GM19372 (cell line): ENCODE measurements around the gene KNOP1.

Source experiments
- ATAC-seq: cut with Tn5 transposase; IDR thresholded peaks from one replicate; pipeline ENCODE4 v1.9.1; 2021; ENCODE audit warnings: mild to moderate bottlenecking, low read depth, moderate library complexity; ENCODE audit not compliant: unreplicated experiment

KNOP1 gene, protein sequence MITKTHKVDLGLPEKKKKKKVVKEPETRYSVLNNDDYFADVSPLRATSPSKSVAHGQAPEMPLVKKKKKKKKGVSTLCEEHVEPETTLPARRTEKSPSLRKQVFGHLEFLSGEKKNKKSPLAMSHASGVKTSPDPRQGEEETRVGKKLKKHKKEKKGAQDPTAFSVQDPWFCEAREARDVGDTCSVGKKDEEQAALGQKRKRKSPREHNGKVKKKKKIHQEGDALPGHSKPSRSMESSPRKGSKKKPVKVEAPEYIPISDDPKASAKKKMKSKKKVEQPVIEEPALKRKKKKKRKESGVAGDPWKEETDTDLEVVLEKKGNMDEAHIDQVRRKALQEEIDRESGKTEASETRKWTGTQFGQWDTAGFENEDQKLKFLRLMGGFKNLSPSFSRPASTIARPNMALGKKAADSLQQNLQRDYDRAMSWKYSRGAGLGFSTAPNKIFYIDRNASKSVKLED

GRCh38 chr16:19717741-19718623, at the start of gene KNOP1, which contains the start of gene IQCK:
TSS of gene KNOP1 (minus strand) at chr16:19718227. CDS start at chr16:19715035, 3,192 bp downstream.
TSS of gene IQCK (plus strand) at chr16:19718271. CDS start at chr16:19718307, 36 bp downstream.
- peak; percentile 95 for ATAC-seq

- no peak for ATAC-seq
These were observed 49.5 kb upstream of the KNOP1 start for GRCh38 chr16:19767497-19767896.

DNA sequence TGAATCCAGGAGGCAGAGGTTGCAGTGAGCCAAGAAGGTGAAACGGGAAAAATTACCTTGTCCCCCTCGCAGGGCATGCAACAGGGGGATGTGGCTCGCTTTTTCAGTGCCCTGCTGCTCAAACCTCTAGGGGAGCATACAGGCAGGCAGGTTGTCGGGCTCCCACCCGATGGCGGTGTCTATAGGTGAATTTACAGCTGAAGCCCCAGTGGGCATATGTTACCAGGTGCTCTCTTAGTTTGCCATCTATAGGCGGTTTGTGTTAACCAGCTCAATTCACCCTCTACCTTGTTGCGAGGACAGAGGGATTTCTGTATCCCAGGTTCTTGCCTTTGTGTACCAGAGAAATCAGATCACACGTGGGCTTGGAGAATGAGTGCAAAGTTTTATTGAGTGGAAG, 49.0 kb upstream of the KNOP1 start:
- ATAC-seq: no peak

GRCh38 chr16:19766554-19766884, 48.5 kb upstream of the KNOP1 start:
- ATAC-seq: no peak

- no peak for ATAC-seq
These were observed 48.0 kb upstream of the KNOP1 start for GRCh38 chr16:19765860-19766553.

GRCh38 chr16:19760356-19761060, 42.5 kb upstream of the KNOP1 start:
- ATAC-seq: no peak

DNA sequence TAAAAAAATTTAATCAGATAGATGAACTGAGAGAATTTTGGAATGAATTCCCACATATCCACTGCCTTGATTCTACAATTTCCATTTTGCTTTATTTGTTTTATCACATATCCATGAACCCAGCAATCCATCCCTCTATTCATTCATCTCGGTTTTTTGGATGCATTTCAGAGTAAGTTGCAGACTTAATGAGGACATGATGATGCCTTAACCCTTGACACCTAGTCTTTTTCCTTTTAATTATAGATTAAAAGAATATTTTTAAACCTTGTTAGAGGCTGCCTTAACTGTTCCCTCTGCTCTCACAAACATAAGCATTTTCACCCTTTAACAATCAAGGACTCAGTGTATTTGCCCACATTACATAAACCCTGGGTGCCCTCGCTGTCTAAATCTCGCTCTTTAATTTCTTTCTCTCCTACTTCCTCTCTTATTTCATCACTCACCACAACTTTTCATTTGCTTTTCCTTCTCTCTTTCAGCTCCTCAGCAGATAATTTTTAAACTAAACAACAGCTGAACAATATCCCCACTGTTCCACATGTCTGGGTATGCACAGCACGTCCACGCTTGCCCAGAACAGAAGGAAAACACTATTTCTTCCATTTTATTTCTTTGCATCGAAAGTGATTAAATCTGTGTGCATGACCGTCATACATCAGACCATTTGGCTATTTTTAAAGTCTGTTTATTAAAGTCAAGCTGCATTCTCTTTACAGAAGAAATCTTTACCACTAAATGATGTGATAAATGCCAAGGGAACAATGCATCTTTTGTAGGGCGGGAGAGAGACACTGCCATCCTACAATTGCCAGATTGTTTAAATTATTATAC, 40.0 kb upstream of the KNOP1 start:
- ATAC-seq: no peak

- no peak for ATAC-seq
These were observed 39.0 kb upstream of the KNOP1 start for GRCh38 chr16:19757026-19757425.

GRCh38 chr16:19755268-19755667, 37.2 kb upstream of the KNOP1 start:
- no peak for ATAC-seq

DNA sequence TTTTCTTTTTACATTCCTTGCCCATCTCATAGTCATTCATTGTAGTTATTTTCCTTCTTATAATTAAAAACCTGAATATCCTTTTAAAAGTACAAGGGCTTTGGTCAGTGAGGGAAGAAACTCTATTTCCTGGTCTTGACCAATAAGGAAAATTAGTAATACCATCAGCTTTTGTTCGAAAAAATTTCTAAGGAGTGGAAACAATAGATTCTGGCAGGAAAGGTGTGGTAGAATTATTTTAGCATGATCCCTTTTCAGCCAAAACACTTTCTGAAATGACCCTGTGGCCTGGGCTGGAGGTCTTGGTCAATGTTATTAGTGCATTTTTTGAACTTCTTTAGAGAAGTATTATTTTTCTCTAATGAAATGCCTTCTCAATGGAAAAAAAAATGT, 36.6 kb upstream of the KNOP1 start:
- no peak for ATAC-seq

DNA sequence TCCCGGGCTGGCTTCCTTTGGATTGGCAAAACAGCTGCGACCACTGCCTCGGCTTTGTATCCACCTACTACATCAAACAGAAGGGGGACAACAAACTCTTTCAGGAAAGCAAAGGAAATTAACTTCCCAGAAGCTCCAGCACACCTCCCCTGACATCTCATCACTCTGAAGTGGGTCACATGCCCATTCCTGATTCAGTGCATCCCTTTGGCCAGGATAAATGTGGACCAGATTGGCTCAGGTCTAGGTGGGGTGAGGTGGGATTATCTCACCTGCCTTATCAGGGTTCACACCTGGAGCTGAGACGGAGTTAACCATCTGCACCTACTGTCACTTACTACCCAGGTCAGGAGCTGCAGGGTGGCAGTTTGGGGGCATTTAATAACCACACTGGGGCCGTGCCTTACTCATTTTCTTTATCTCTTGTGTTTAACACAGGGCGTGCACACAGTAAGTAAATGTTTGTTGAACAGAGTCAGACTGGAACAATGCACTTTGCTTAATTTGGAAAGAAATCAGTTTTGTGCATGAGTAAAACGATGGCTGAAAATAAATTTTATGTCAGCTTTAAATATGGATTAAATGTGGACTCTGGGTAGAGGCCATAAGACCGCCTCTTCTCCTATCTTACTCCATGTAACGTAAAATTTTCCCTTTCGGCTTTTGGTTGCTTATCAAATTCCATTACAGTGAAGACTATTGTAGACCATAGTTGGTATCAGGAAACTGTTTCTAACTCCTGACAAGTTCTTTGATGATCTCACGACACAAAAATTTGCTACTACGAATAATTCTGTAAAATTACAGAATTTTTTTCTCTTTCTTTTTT, 36.0 kb upstream of the KNOP1 start:
- ATAC-seq: no peak

- no peak for ATAC-seq
These were observed 33.7 kb upstream of the KNOP1 start for GRCh38 chr16:19751478-19752385.

- no peak for ATAC-seq
These were observed 31.6 kb upstream of the KNOP1 start for GRCh38 chr16:19749571-19750080.

DNA sequence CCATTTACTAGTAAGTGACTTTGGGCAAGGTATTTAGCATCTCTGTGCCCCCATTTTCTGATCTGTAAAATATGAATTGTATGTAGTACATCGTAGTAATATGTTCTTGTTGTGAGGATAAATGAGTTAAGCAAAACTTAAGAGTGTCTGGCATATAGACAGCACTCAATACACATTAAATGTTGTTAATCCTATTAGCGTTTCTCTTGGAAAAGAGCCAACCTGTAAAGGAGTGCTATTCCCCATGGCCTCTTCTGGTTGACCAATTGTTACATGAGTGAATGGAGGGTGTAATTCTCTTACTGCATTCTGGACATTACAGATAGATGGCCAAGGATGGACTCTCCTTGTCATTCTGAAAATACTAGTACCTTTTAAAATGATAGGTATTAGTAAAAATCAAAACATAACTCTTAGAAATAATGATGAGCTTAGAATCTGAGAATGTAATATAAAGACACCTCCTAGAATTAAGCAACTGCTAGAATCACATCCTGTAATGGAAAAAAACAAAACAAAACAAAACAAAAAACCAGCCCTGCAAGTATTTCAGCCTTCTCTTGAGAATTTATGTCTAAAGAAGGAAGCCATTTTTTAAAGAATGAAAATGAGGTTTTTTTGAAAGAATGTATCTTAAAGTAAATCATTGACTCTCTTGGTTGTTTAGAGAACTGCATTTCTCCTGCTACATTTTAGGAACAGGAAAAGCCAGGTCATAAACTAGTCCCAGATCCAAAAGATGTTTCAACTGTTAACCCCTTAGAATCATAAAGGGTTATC, 30.6 kb upstream of the KNOP1 start:
- ATAC-seq: no peak

- ATAC-seq: no peak
These were observed 28.5 kb upstream of the KNOP1 start for GRCh38 chr16:19746561-19746960.

GRCh38 chr16:19745286-19746010, 27.4 kb upstream of the KNOP1 start:
- ATAC-seq: no peak
